ENCODE measurements around the gene IL1RAPL1. TPM values are rescaled to one million over a fixed set of nuclear protein-coding genes. Genes with fewer than 3 reads are reported as not detected.

Gene IL1RAPL1
- total and polyA plus RNA-seq, 8 donors: 0.06 to 3.3 (median 0.31) TPM; not detected in 3

DNA sequence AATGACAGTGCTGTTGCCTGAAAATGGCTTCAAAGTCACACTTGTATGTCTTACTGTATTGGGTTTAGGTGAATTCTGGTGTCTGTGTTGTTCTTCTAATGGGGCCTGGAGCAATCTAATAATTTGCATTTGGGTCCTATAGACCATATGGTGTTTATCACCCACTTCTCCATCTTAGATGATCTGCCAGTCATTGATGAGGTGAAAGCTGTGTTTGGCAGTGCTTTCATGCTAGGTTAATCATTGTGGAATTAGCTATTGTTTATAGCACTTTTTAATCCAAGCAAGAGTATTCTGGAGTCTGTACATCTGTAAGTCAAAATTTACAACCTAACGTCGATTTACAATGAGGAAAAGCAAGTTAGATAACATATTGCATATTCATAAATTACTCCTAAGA lies 1055.9 kb downstream of the IL1RAPL1 start:
- H3K4me3 ChIP-seq: no peak overlapping the region
- H3K9me3 ChIP-seq: peaks cover 0 to 8% (median 3%) of the 10 kb centered on the region in 4 donors
- DNase-seq: no peak
- no peaks in the 10 kb centered on the region for H3K4me1 ChIP-seq
- 67 to 88% (median 85%) methylated on average over 2 of the region's 2 CpGs for WGBS, 5 donors
- no peaks in the 10 kb centered on the region for H3K27me3 ChIP-seq
- H3K36me3 ChIP-seq: no peaks in the 10 kb centered on the region
- no peak overlapping the region for H3K27ac ChIP-seq
- intact Hi-C loops (cut with DNase I; ENCODE audit: low total_unique reads): no loop called here
- TF ChIP-seq, protein P1, sequence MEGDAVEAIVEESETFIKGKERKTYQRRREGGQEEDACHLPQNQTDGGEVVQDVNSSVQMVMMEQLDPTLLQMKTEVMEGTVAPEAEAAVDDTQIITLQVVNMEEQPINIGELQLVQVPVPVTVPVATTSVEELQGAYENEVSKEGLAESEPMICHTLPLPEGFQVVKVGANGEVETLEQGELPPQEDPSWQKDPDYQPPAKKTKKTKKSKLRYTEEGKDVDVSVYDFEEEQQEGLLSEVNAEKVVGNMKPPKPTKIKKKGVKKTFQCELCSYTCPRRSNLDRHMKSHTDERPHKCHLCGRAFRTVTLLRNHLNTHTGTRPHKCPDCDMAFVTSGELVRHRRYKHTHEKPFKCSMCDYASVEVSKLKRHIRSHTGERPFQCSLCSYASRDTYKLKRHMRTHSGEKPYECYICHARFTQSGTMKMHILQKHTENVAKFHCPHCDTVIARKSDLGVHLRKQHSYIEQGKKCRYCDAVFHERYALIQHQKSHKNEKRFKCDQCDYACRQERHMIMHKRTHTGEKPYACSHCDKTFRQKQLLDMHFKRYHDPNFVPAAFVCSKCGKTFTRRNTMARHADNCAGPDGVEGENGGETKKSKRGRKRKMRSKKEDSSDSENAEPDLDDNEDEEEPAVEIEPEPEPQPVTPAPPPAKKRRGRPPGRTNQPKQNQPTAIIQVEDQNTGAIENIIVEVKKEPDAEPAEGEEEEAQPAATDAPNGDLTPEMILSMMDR (IDR thresholded peaks at IDR 0.05): no peak
- TF ChIP-seq POLR2A (IDR thresholded peaks at IDR 0.05) (no peak), EP300 (IDR thresholded peaks at IDR 0.05) (no peak), POLR2AphosphoS5 (IDR thresholded peaks at IDR 0.05) (no peak)

- no peak for TF ChIP-seq EP300 (IDR thresholded peaks at IDR 0.05)
- WGBS, 5 donors: 81 to 95% (median 86%) methylated on average over 1 of the region's 1 CpG
- intact Hi-C loops (cut with DNase I; ENCODE audit: low total_unique reads): no loop called here
These were observed 1060.9 kb downstream of the IL1RAPL1 start for GRCh38 chrX:29648161-29648560.

DNA sequence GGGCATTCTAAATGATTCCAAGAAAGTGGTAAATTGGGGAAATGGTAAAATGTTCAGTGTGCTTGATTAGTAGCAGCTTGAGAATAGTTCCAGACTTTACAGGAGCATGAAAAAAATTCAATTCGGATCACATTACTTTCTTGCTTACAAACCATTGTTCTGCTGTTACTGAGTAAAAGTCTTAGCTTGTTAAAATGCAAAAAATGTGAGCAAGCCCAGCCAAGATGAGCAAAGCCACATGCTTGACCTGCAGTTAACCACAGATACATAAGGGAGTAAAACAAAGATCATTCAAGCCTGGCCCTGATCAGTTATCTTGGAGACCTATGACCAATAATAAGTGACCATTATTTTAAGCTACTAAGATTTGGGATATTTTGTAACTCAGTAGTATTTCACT lies 1065.2 kb downstream of the IL1RAPL1 start:
- Histone ChIP-seq H3K27me3 (no peaks in the 10 kb centered on the region), H3K27ac (no peak overlapping the region), H3K36me3 (no peaks in the 10 kb centered on the region), H3K4me1 (no peaks in the 10 kb centered on the region), H3K9me3 (no peaks in the 10 kb centered on the region), H3K4me3 (no peak overlapping the region)
- TF ChIP-seq EP300 (IDR thresholded peaks at IDR 0.05): no peak
- TF ChIP-seq POLR2A (IDR thresholded peaks at IDR 0.05): no peak
- no peak for TF ChIP-seq POLR2AphosphoS5 (IDR thresholded peaks at IDR 0.05)
- TF ChIP-seq, protein P1 (IDR thresholded peaks at IDR 0.05): no peak
- intact Hi-C loops (cut with DNase I; ENCODE audit: low total_unique reads): no loop called here
- 34 to 47% (median 43%) methylated on average over 1 of the region's 1 CpG for WGBS, 5 donors
- DNase-seq: peak in 1 of 2 donors; percentile 9

More at GRCh38 chrX:29648161-29648560, 1060.9 kb downstream of the IL1RAPL1 start:
- no peaks in the 10 kb centered on the region for H3K36me3 ChIP-seq
- no peak for DNase-seq
- no peaks in the 10 kb centered on the region for H3K4me1 ChIP-seq
- H3K4me3 ChIP-seq: no peak overlapping the region
- no peak overlapping the region for H3K27ac ChIP-seq
- H3K9me3 ChIP-seq: peaks cover 0 to 8% (median 3%) of the 10 kb centered on the region in 4 donors
- no peaks in the 10 kb centered on the region for H3K27me3 ChIP-seq

DNA sequence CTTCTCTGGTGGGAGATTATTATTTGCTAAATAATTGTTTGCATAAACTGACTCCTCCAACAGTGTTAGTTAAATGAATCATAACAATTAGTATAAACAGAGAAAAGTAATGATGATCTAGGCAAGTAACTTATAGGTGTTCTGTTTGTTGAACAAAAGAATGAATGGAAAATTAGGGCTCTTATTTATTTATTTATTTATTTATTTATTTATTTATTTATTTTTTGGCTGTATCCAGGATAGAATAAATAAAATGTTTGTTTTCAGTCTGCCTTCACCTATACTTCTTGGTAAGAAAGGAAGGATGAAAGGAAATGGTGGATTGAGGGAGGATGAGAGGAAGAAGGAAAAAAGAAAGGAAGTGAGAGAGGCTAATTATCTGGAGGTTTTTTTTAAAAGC lies 1066.5 kb downstream of the IL1RAPL1 start:
- Histone ChIP-seq H3K36me3 (no peaks in the 10 kb centered on the region), H3K4me1 (no peaks in the 10 kb centered on the region), H3K27me3 (no peaks in the 10 kb centered on the region), H3K9me3 (no peaks in the 10 kb centered on the region), H3K27ac (no peak overlapping the region), H3K4me3 (no peak overlapping the region)
- TF ChIP-seq POLR2AphosphoS5 (IDR thresholded peaks at IDR 0.05) (no peak), POLR2A (IDR thresholded peaks at IDR 0.05) (no peak), EP300 (IDR thresholded peaks at IDR 0.05) (no peak)
- TF ChIP-seq, protein P1 (IDR thresholded peaks at IDR 0.05): no peak
- intact Hi-C loops (cut with DNase I; ENCODE audit: low total_unique reads): no loop called here
- DNase-seq: no peak

DNA sequence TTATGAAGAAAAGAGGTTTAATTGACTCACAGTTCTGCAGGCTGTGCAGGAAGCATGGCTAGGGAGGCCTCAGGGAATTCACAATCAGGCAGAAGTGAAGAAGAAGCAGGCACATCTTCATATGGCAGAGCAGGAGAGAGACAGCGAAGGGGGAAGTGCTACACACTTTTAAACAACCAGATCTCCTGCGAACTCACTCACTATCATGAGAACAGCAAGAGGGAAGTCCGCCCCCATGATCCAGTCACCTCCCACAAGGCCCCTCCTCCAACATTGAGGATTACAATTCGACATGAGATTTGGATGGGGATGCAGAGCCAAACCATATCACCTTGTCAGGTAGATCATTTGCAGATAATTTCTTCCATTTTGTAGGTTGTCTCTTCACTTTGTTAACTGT lies 1072.7 kb downstream of the IL1RAPL1 start:
- intact Hi-C loops (cut with DNase I; ENCODE audit: low total_unique reads): no loop called here
- DNase-seq: no peak
- no peak for TF ChIP-seq POLR2A (IDR thresholded peaks at IDR 0.05)
- TF ChIP-seq, protein P1 (IDR thresholded peaks at IDR 0.05): no peak
- TF ChIP-seq EP300 (IDR thresholded peaks at IDR 0.05): no peak
- TF ChIP-seq POLR2AphosphoS5 (IDR thresholded peaks at IDR 0.05): no peak
- 66 to 90% (median 89%) methylated on average over 3 to 4 of the region's 4 CpGs for WGBS, 5 donors
- H3K36me3 ChIP-seq: no peaks in the 10 kb centered on the region
- no peaks in the 10 kb centered on the region for H3K4me1 ChIP-seq
- H3K27ac ChIP-seq: no peak overlapping the region
- no peaks in the 10 kb centered on the region for H3K27me3 ChIP-seq
- H3K4me3 ChIP-seq: no peak overlapping the region
- no peaks in the 10 kb centered on the region for H3K9me3 ChIP-seq
